B cell (primary cell): Measurements from ENCODE around the gene EXOC4.

ENCODE experiments used
- EZH2 ChIP-seq: IDR thresholded peaks from 2 replicates; pipeline ENCODE4 v1.6.1; 2012; ENCODE audit warnings: borderline replicate concordance, low read depth, mild to moderate bottlenecking, moderate library complexity, low read length; ENCODE audit not compliant: insufficient read depth, poor library complexity, severe bottlenecking
- TF ChIP-seq, protein P1 (sequence below): fragments of 200-600 bp; IDR thresholded peaks from one replicate; pipeline ENCODE4 v1.8.0; 2022; ENCODE audit warnings: antibody characterized with exemption, mild to moderate bottlenecking

DNA sequence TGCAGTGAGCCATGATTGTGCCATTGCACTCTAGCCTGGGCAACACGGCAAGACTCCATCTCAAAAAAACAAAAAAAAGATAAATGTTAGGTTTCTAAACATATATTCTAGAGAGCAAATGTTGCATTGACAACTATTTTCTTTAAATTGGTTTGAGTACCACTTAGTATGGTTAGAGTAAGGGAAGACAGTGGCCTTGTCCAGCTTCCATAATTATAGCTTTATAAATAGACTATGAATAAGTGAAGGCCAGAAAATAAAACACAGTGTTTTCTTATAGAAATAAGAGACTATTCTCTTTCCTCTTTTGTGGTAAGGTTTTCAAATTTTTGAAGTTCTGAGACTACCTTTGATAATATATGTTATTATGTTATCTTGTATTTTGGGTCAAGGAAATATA is 50.5 kb downstream of the EXOC4 start:
- TF ChIP-seq EZH2: no peak
- TF ChIP-seq, protein P1, sequence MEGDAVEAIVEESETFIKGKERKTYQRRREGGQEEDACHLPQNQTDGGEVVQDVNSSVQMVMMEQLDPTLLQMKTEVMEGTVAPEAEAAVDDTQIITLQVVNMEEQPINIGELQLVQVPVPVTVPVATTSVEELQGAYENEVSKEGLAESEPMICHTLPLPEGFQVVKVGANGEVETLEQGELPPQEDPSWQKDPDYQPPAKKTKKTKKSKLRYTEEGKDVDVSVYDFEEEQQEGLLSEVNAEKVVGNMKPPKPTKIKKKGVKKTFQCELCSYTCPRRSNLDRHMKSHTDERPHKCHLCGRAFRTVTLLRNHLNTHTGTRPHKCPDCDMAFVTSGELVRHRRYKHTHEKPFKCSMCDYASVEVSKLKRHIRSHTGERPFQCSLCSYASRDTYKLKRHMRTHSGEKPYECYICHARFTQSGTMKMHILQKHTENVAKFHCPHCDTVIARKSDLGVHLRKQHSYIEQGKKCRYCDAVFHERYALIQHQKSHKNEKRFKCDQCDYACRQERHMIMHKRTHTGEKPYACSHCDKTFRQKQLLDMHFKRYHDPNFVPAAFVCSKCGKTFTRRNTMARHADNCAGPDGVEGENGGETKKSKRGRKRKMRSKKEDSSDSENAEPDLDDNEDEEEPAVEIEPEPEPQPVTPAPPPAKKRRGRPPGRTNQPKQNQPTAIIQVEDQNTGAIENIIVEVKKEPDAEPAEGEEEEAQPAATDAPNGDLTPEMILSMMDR: no peak
